HEK293 (cell line): Measurements from ENCODE around the gene SLX9.
A peak's percentile ranks its signal among the peaks of the same experiment; 100 is the strongest.

Experiments
- CTCF ChIA-PET: fragments of 350-600 bp; formaldehyde crosslinking; extraction: SDS; loops from one replicate; lab custom pipeline; 2021; ENCODE audit warnings: antibody characterized with exemption; lab: Yijun Ruan, JAX
- POLR2A ChIA-PET: fragments of 300-600 bp; formaldehyde crosslinking; extraction: SDS; loops from one replicate; lab custom pipeline; 2020; ENCODE audit warnings: antibody characterized with exemption, inconsistent platforms; lab: Yijun Ruan, JAX
- H3K27ac ChIP-seq: fragments of 200-500 bp; sonication (Bioruptor generic); 2 replicates; pipeline ENCODE4 v1.5.1; 2014; ENCODE audit warnings: low read depth, low read length, control low read depth, inconsistent platforms; ENCODE audit errors: extremely low read depth
- H3K36me3 ChIP-seq, 2 experiments: fragments of 200-500 bp in 1 of 2; sonication (Bioruptor generic) in 1 of 2; 1 replicate in 1 of 2; 2 replicates in 1 of 2; pipeline ENCODE4 v1.5.1; 2014 to 2017; ENCODE audit warnings: inconsistent platforms in 2 of 2, low read length in 2 of 2; ENCODE audit not compliant: control insufficient read depth in 2 of 2, insufficient read depth in 1 of 2
- H3K4me1 ChIP-seq: fragments of 200-500 bp; sonication (Bioruptor generic); 2 replicates; pipeline ENCODE4 v1.5.1; 2014; ENCODE audit warnings: mild to moderate bottlenecking, low read length, inconsistent platforms; ENCODE audit not compliant: control insufficient read depth, insufficient read depth
- H3K4me3 ChIP-seq: 2 replicates; pipeline ENCODE4 v1.5.1; 2011; ENCODE audit warnings: low read depth, mild to moderate bottlenecking, control low read depth, low read length, moderate library complexity
- H3K9me3 ChIP-seq: fragments of 200-500 bp; sonication (Bioruptor generic); 2 replicates; pipeline ENCODE4 v1.5.1; 2014; ENCODE audit warnings: low read depth, low read length, inconsistent platforms; ENCODE audit not compliant: control insufficient read depth, insufficient read depth
- GLI4 ChIP-seq: fragments of 450-650 bp; formaldehyde crosslinking; IDR thresholded peaks from 2 replicates; pipeline ENCODE4 v1.5.1; 2016; ENCODE audit warnings: missing biosample characterization, missing genetic modification characterization
- GLIS1 ChIP-seq: fragments of 450-650 bp; formaldehyde crosslinking; IDR thresholded peaks from 2 replicates; pipeline ENCODE4 v1.5.1; 2016; ENCODE audit warnings: missing biosample characterization, missing genetic modification characterization
- SCRT1 ChIP-seq: fragments of 450-650 bp; formaldehyde crosslinking; IDR thresholded peaks from 2 replicates; pipeline ENCODE4 v1.5.1; 2016; ENCODE audit warnings: missing biosample characterization, missing genetic modification characterization, borderline replicate concordance
- SP2 ChIP-seq: fragments of 450-650 bp; formaldehyde crosslinking; IDR thresholded peaks from 2 replicates; pipeline ENCODE4 v1.5.1; 2016; ENCODE audit warnings: missing biosample characterization, missing genetic modification characterization
- WT1 ChIP-seq: fragments of 450-650 bp; formaldehyde crosslinking; IDR thresholded peaks from 2 replicates; pipeline ENCODE4 v1.5.1; 2016; ENCODE audit warnings: missing biosample characterization, missing genetic modification characterization
- ZBTB17 ChIP-seq: fragments of 450-650 bp; formaldehyde crosslinking; IDR thresholded peaks from 2 replicates; pipeline ENCODE4 v1.5.1; 2016; ENCODE audit warnings: missing biosample characterization, missing genetic modification characterization
- ZBTB48 ChIP-seq: fragments of 450-650 bp; formaldehyde crosslinking; IDR thresholded peaks from 2 replicates; pipeline ENCODE4 v1.5.1; 2016; ENCODE audit warnings: missing biosample characterization, missing genetic modification characterization
- ZFP69B ChIP-seq: fragments of 450-650 bp; formaldehyde crosslinking; IDR thresholded peaks from 2 replicates; pipeline ENCODE4 v1.5.1; 2016; ENCODE audit warnings: missing biosample characterization, missing genetic modification characterization
- ZNF132 ChIP-seq: fragments of 450-650 bp; formaldehyde crosslinking; IDR thresholded peaks from 2 replicates; pipeline ENCODE4 v1.5.1; 2017; ENCODE audit warnings: missing biosample characterization, missing genetic modification characterization, borderline replicate concordance
- ZNF146 ChIP-seq: fragments of 450-650 bp; formaldehyde crosslinking; IDR thresholded peaks from 2 replicates; pipeline ENCODE4 v1.5.1; 2016; ENCODE audit warnings: missing biosample characterization, missing genetic modification characterization
- ZNF174 ChIP-seq: fragments of 450-650 bp; formaldehyde crosslinking; IDR thresholded peaks from 2 replicates; pipeline ENCODE4 v1.5.0; 2017; ENCODE audit warnings: missing biosample characterization, mild to moderate bottlenecking, missing genetic modification characterization
- ZNF221 ChIP-seq: fragments of 450-650 bp; formaldehyde crosslinking; IDR thresholded peaks from 2 replicates; pipeline ENCODE4 v1.5.1; 2017; ENCODE audit warnings: missing biosample characterization, missing genetic modification characterization, borderline replicate concordance
- ZNF23 ChIP-seq: fragments of 450-650 bp; formaldehyde crosslinking; IDR thresholded peaks from 2 replicates; pipeline ENCODE4 v1.5.1; 2016; ENCODE audit warnings: missing biosample characterization, missing genetic modification characterization, borderline replicate concordance
- ZNF501 ChIP-seq: fragments of 450-650 bp; formaldehyde crosslinking; IDR thresholded peaks from 2 replicates; pipeline ENCODE4 v1.5.1; 2016; ENCODE audit warnings: missing biosample characterization, missing genetic modification characterization
- ZNF623 ChIP-seq: fragments of 450-650 bp; formaldehyde crosslinking; IDR thresholded peaks from 2 replicates; pipeline ENCODE4 v1.5.1; 2016; ENCODE audit warnings: missing biosample characterization, missing genetic modification characterization
- ZNF670 ChIP-seq: fragments of 450-650 bp; formaldehyde crosslinking; IDR thresholded peaks from 2 replicates; pipeline ENCODE4 v1.5.1; 2016; ENCODE audit warnings: missing biosample characterization, missing genetic modification characterization, low read depth
- ZNF707 ChIP-seq: fragments of 450-650 bp; formaldehyde crosslinking; IDR thresholded peaks from 2 replicates; pipeline ENCODE4 v1.5.1; 2016; ENCODE audit warnings: missing biosample characterization, missing genetic modification characterization
- ZNF768 ChIP-seq: fragments of 450-650 bp; formaldehyde crosslinking; IDR thresholded peaks from 2 replicates; pipeline ENCODE4 v1.5.1; 2018; ENCODE audit warnings: missing biosample characterization, mild to moderate bottlenecking, missing genetic modification characterization
- ZNF776 ChIP-seq: fragments of 450-650 bp; formaldehyde crosslinking; IDR thresholded peaks from 2 replicates; pipeline ENCODE4 v1.5.0; 2017; ENCODE audit warnings: missing biosample characterization, missing genetic modification characterization, borderline replicate concordance
- TF ChIP-seq, protein P1 (sequence below): fragments of 450-650 bp; formaldehyde crosslinking; IDR thresholded peaks from 2 replicates; pipeline ENCODE4 v1.5.1; 2017; ENCODE audit warnings: missing biosample characterization, missing genetic modification characterization
- TF ChIP-seq, protein P2 (sequence below): fragments of 450-650 bp; formaldehyde crosslinking; IDR thresholded peaks from 2 replicates; pipeline ENCODE4 v1.5.1; 2016; ENCODE audit warnings: missing biosample characterization, missing genetic modification characterization

The SLX9 gene

DNA sequence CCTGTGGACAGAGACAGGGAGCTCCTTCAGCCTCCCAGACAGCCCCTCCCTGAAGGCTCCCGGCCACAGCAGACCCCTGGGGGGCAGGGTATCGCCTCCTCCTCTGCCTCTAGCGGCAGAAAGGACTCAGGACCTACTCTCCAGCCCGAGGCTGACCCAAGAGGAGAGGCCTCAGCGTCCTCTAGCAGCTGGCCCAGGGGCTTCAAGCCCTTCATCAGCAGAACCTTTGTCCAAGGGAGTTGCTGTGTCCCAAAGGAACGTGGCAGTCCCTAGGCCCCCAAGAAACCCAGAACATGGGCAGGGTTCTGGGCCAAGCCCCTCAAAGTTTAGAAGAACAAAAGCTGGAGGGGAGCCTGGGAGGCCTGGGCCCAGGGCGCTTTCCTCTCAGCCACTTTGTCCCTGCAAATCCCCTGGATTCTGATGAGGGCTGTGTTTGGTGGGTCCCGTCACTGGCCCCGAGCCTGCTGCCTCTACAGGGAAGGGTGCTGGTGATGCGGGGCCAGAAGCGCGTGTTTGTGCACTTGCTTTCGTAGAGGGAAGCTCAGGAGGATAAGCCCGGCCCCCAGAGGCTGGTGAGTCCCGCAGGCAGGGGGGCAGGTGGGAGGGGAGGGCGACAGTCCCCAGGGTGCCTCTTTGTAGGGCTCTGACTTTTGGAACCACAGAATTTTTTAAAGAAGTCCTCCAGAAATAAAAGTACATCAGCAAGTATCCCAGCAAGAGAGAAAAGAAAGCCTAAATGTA, 32.4 kb upstream of the SLX9 start:
- no peaks in the 10 kb centered on the region for H3K36me3 ChIP-seq
- POLR2A ChIA-PET: no interaction called here
- H3K9me3 ChIP-seq: no peaks in the 10 kb centered on the region
- CTCF ChIA-PET: interaction anchor here (1.3 kb wide), 1 partner anchor 230 kb away, joined by 4 read pairs; no protein-coding TSS in a partner anchor
- H3K27ac ChIP-seq: no peak overlapping the region
- TF ChIP-seq WT1 (tag by site-specific recombination) (no peak), ZNF776 (no peak), ZNF174 (tag by site-specific recombination) (no peak), ZNF146 (tag by site-specific recombination) (no peak), GLIS1 (tag by site-specific recombination) (peak; percentile 14; the same call in 1 of the 2 replicates), ZNF768 (tag by site-specific recombination) (no peak), SP2 (tag by site-specific recombination) (no peak), ZBTB17 (no peak), ZBTB48 (tag by site-specific recombination) (no peak), ZNF132 (tag by site-specific recombination) (no peak), ZNF670 (no peak), ZFP69B (0 out of 2 replicates have a peak, but pooled peaks have one; percentile 50), ZNF707 (tag by site-specific recombination) (no peak), GLI4 (tag by site-specific recombination) (no peak), ZNF501 (no peak)
- TF ChIP-seq, protein P1, sequence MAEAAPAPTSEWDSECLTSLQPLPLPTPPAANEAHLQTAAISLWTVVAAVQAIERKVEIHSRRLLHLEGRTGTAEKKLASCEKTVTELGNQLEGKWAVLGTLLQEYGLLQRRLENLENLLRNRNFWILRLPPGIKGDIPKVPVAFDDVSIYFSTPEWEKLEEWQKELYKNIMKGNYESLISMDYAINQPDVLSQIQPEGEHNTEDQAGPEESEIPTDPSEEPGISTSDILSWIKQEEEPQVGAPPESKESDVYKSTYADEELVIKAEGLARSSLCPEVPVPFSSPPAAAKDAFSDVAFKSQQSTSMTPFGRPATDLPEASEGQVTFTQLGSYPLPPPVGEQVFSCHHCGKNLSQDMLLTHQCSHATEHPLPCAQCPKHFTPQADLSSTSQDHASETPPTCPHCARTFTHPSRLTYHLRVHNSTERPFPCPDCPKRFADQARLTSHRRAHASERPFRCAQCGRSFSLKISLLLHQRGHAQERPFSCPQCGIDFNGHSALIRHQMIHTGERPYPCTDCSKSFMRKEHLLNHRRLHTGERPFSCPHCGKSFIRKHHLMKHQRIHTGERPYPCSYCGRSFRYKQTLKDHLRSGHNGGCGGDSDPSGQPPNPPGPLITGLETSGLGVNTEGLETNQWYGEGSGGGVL (tag by site-specific recombination): no peak
- TF ChIP-seq, protein P2, sequence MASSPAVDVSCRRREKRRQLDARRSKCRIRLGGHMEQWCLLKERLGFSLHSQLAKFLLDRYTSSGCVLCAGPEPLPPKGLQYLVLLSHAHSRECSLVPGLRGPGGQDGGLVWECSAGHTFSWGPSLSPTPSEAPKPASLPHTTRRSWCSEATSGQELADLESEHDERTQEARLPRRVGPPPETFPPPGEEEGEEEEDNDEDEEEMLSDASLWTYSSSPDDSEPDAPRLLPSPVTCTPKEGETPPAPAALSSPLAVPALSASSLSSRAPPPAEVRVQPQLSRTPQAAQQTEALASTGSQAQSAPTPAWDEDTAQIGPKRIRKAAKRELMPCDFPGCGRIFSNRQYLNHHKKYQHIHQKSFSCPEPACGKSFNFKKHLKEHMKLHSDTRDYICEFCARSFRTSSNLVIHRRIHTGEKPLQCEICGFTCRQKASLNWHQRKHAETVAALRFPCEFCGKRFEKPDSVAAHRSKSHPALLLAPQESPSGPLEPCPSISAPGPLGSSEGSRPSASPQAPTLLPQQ (tag by site-specific recombination): peak; percentile 40; the same call in 1 of the 2 replicates
- H3K4me3 ChIP-seq: no peak overlapping the region
- H3K4me1 ChIP-seq: no peaks in the 10 kb centered on the region

DNA sequence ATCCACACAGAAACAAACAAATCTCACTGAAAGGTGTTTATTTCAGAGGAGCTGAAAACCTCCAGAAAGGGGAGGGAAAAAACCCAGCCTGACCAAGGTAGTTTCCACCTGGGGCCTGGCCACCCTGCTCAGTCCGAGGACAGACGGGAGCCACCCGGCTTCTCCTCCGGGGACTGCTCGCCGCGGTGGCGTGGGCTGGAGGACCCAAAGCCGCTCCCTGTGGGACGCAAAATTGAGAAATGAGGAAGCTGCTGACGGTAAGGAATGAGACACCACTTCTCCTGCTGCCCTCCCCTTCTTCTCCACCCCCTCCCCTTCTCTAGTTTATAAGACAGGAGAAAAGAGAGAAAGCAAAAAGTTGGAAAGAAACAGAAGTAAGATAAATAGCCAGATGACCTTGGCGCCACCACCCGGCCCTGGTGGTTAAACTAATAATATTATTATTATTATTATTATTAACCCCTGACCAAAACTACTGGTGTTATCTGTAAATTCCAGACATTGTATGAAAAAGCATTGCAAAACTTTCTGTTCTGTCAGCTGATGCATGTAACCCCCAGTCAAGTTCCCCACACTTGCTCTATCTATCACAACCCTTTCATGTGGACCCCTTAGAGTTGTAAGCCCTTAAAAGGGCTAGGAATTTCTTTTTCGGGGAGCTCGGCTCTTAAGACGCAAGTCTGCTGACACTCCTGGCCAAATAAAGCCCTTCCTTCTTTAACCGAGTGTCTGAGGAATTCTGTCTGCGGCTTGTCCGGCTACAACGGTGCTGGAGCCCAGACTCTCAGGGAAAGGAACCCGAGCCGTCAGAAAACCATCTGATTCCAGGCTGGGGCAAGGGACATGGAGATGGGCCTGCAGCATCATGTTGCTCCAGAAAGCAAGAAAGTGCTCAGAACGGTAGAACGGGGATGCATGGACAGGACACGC, 31.6 kb upstream of the SLX9 start:
- Histone ChIP-seq H3K4me1 (no peaks in the 10 kb centered on the region), H3K9me3 (no peaks in the 10 kb centered on the region)
- CTCF ChIA-PET: interaction anchor here (1.3 kb wide), 1 partner anchor 229 kb away, joined by 4 read pairs; no protein-coding TSS in a partner anchor
- TF ChIP-seq SCRT1 (tag by site-specific recombination): no peak
- TF ChIP-seq ZNF221: no peak
- no peak for TF ChIP-seq ZNF23 (tag by site-specific recombination)
- TF ChIP-seq ZNF623 (tag by site-specific recombination): no peak
- TF ChIP-seq, all 188 proteins: peak for 0
- POLR2A ChIA-PET: no interaction called here
- no peak overlapping the region for H3K4me3 ChIP-seq
- no peak overlapping the region for H3K27ac ChIP-seq
- H3K36me3 ChIP-seq: no peaks in the 10 kb centered on the region
